Measurements from ENCODE around the gene NUB1. TPM values are rescaled to one million over a fixed set of nuclear protein-coding genes. Genes with fewer than 3 reads are reported as not detected.
"Not testable (repeated sequence)": the region's sequence is repeated elsewhere in the genome, so short reads cannot be mapped to it uniquely, and the experiment has no call there.

The NUB1 gene
- total RNA-seq, 6 donors from 2014 or later: 37.0 to 80.0 (median 50.0) TPM

GRCh38 chr7:151299530-151299929 lies 42.1 kb upstream of the NUB1 start:
- WGBS, 2 donors: 88 to 97% methylated on average over 6 of the region's 6 CpGs
- H3K36me3 ChIP-seq: no peaks in the 10 kb centered on the region
- H3K27me3 ChIP-seq: peaks cover 0 to 9% (median 3%) of the 10 kb centered on the region in 4 donors
- H3K27ac ChIP-seq: no peak overlapping the region
- ATAC-seq (ENCODE audit: low FRiP score in 2 of 2): no peak
- no peak overlapping the region for H3K4me3 ChIP-seq
- no peak for DNase-seq
- TF ChIP-seq, protein P1, sequence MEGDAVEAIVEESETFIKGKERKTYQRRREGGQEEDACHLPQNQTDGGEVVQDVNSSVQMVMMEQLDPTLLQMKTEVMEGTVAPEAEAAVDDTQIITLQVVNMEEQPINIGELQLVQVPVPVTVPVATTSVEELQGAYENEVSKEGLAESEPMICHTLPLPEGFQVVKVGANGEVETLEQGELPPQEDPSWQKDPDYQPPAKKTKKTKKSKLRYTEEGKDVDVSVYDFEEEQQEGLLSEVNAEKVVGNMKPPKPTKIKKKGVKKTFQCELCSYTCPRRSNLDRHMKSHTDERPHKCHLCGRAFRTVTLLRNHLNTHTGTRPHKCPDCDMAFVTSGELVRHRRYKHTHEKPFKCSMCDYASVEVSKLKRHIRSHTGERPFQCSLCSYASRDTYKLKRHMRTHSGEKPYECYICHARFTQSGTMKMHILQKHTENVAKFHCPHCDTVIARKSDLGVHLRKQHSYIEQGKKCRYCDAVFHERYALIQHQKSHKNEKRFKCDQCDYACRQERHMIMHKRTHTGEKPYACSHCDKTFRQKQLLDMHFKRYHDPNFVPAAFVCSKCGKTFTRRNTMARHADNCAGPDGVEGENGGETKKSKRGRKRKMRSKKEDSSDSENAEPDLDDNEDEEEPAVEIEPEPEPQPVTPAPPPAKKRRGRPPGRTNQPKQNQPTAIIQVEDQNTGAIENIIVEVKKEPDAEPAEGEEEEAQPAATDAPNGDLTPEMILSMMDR (IDR thresholded peaks at IDR 0.05): no peak
- TF ChIP-seq POLR2A (IDR thresholded peaks at IDR 0.05) (no peak), POLR2AphosphoS5 (IDR thresholded peaks at IDR 0.05) (no peak), EP300 (IDR thresholded peaks at IDR 0.05) (no peak)
- peaks cover 8 to 12% (median 9%) of the 10 kb centered on the region in 4 donors for H3K4me1 ChIP-seq
- H3K9me3 ChIP-seq: no peaks in the 10 kb centered on the region

- Histone ChIP-seq H3K36me3 (no peaks in the 10 kb centered on the region), H3K27me3 (peaks cover 0 to 9% (median 3%) of the 10 kb centered on the region in 4 donors), H3K4me3 (no peak overlapping the region), H3K4me1 (peaks cover 8 to 18% (median 10%) of the 10 kb centered on the region in 4 donors), H3K27ac (no peak overlapping the region), H3K9me3 (no peaks in the 10 kb centered on the region)
- WGBS, 2 donors: 84 to 85% methylated on average over 5 to 7 of the region's 7 CpGs
- TF ChIP-seq POLR2AphosphoS5 (IDR thresholded peaks at IDR 0.05): no peak
- no peak for TF ChIP-seq POLR2A (IDR thresholded peaks at IDR 0.05)
- TF ChIP-seq, protein P1 (IDR thresholded peaks at IDR 0.05): no peak
- TF ChIP-seq EP300 (IDR thresholded peaks at IDR 0.05): no peak
- DNase-seq: no peak
- no peak for ATAC-seq (ENCODE audit: low FRiP score in 2 of 2)
These were observed 41.5 kb upstream of the NUB1 start for GRCh38 chr7:151299940-151300645.

GRCh38 chr7:151301471-151302462 lies 39.8 kb upstream of the NUB1 start:
- DNase-seq (no peak), ATAC-seq (ENCODE audit: low FRiP score in 2 of 2) (no peak)
- Histone ChIP-seq H3K9me3 (no peaks in the 10 kb centered on the region), H3K4me1 (peaks cover 8 to 19% (median 11%) of the 10 kb centered on the region in 4 donors), H3K27me3 (peaks cover 0 to 9% (median 3%) of the 10 kb centered on the region in 4 donors), H3K36me3 (no peaks in the 10 kb centered on the region), H3K4me3 (no peak overlapping the region), H3K27ac (no peak overlapping the region)
- TF ChIP-seq, protein P1 (IDR thresholded peaks at IDR 0.05): no peak
- TF ChIP-seq POLR2AphosphoS5 (IDR thresholded peaks at IDR 0.05) (no peak), POLR2A (IDR thresholded peaks at IDR 0.05) (no peak), EP300 (IDR thresholded peaks at IDR 0.05) (no peak)
- 76 to 79% methylated on average over 20 of the region's 20 CpGs for WGBS, 2 donors

DNA sequence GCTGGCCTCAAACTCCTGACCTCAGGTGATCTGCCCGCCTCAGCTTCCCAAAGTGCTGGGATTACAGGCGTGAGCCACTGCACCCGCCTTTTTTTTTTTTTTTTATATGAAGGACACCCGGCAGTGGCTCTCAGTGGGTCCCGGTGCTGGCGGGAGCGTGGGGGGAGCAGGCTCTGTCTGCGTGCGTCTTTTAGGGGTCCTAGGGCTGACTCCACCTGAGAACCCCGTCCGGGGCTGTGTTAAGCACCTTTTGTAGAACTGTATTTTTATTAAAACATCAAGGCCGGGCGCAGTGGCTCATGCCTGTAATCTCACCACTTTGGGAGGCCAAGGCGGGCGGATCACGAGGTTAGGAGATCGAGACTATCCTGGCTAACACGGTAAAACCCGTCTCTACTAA lies 37.4 kb upstream of the NUB1 start:
- WGBS, 2 donors: 79 to 84% methylated on average over 19 of the region's 19 CpGs
- H3K4me3 ChIP-seq: not testable (repeated sequence)
- H3K4me1 ChIP-seq: peaks cover 8 to 19% (median 12%) of the 10 kb centered on the region in 4 donors

DNA sequence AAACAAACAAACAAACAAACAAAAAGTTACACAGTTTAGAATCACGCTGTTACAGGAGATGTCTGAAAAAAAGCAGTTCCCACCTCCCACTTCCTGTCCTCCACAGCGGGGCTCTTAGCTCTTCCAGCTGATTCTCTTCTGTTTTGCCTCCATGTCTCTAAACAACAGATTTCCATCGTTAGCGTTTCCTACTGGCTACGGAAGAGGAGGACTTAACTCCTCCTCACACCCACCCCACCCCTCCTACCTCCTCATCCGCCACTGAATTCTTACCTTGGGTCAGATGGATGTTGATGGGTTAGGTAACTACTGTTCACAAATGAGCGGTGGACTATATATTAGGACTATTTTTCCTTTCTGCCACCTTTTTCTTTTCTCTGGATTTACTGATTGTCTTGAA lies 36.8 kb upstream of the NUB1 start:
- H3K36me3 ChIP-seq: no peaks in the 10 kb centered on the region
- H3K4me1 ChIP-seq: peaks cover 8 to 19% (median 12%) of the 10 kb centered on the region in 4 donors
- TF ChIP-seq, protein P1 (IDR thresholded peaks at IDR 0.05): no peak
- TF ChIP-seq EP300 (IDR thresholded peaks at IDR 0.05) (no peak), POLR2A (IDR thresholded peaks at IDR 0.05) (no peak), POLR2AphosphoS5 (IDR thresholded peaks at IDR 0.05) (no peak)
- ATAC-seq (ENCODE audit: low FRiP score in 2 of 2) (no peak), DNase-seq (no peak)
- WGBS, 2 donors: 21 to 27% methylated on average over 7 of the region's 7 CpGs
- H3K27me3 ChIP-seq: peaks cover 0 to 9% (median 3%) of the 10 kb centered on the region in 4 donors
- H3K9me3 ChIP-seq: no peaks in the 10 kb centered on the region
- H3K27ac ChIP-seq: no peak overlapping the region
- H3K4me3 ChIP-seq: peak overlapping the region in 1 of 4 donors; percentile 18

More for the DNA sequence above, 37.4 kb upstream of the NUB1 start:
- ATAC-seq (ENCODE audit: low FRiP score in 2 of 2); H3K27ac ChIP-seq; H3K27me3 ChIP-seq; H3K9me3 ChIP-seq; DNase-seq; H3K36me3 ChIP-seq: not testable (repeated sequence)
